AG04450 (cell line): ENCODE measurements around the gene TBK1. TPM values are rescaled to one million over a fixed set of nuclear protein-coding genes. Genes with fewer than 3 reads are reported as not detected.

Experiments used
- CTCF ChIA-PET: fragments of 300-600, 350-600 bp; formaldehyde crosslinking; extraction: SDS; loops from one replicate; lab custom pipeline; 2022; ENCODE audit warnings: antibody characterized with exemption, inconsistent platforms; lab: Charles Lee
- POLR2A ChIA-PET: fragments of 350-600 bp; formaldehyde crosslinking; extraction: SDS; loops from one replicate; lab custom pipeline; 2021; ENCODE audit warnings: antibody characterized with exemption, inconsistent platforms; lab: Yijun Ruan, JAX
- DNase-seq: peaks from one replicate; pipeline ENCODE4 v3.0.0-alpha.2; 2011; ENCODE audit warnings: low read depth, low spot score
- H3K27ac ChIP-seq: one replicate; pipeline ENCODE4 v1.5.1; 2012; ENCODE audit warnings: low read depth, low read length, control low read depth
- H3K27me3 ChIP-seq: one replicate; pipeline ENCODE4 v1.6.0; 2012; ENCODE audit warnings: low read length; ENCODE audit not compliant: control insufficient read depth, insufficient read depth
- H3K4me3 ChIP-seq: 2 replicates; pipeline ENCODE4 v1.5.1; 2011; ENCODE audit warnings: mild to moderate bottlenecking, low read depth, low read length, control low read depth
- H3K9me3 ChIP-seq: 2 replicates; pipeline ENCODE4 v1.5.1; 2012; ENCODE audit warnings: low read length; ENCODE audit not compliant: control insufficient read depth, insufficient read depth
- polyA plus RNA-seq: library from polyadenylated mRNA; depleted of rRNA; stranded (reverse); fragments of >200 nt; gene quantifications from 2 replicates; pipeline ENCODE4 v1.2.3, GENCODE V29; 2011
- TF ChIP-seq, protein P1 (sequence below): IDR thresholded peaks from 2 replicates; pipeline ENCODE4 v1.5.1; 2011; ENCODE audit warnings: low read depth, low read length, control low read depth, inconsistent platforms

TBK1 gene
- polyA plus RNA-seq, 1 experiment, result 27.2 TPM

DNA sequence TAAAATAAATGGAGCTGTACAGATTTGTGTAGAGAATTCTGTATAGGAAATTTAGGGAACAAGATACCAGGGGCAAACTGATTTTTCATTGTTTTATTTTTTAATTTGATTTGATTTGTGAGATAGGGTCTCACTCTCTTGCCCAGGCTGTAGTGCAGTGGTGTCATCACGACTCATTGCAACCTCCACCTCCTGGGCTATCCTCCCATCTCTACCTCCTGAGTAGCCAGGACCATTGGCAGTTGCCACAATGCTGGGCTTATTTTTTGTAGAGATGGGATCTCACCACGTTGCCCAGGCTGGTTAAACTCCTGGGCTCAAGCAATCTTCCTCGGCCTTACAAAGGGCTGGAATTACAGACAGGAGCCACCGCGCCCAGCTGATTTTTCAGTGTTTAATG is 18.0 kb upstream of the TBK1 start:
- no peak overlapping the region for H3K27ac ChIP-seq
- CTCF ChIA-PET, result no interaction called here
- POLR2A ChIA-PET, result no interaction called here
- H3K4me3 ChIP-seq, result no peak overlapping the region
- DNase-seq, result no peak
- H3K27me3 ChIP-seq, result no peaks in the 10 kb centered on the region
- no peaks in the 10 kb centered on the region for H3K9me3 ChIP-seq
- TF ChIP-seq, protein P1, sequence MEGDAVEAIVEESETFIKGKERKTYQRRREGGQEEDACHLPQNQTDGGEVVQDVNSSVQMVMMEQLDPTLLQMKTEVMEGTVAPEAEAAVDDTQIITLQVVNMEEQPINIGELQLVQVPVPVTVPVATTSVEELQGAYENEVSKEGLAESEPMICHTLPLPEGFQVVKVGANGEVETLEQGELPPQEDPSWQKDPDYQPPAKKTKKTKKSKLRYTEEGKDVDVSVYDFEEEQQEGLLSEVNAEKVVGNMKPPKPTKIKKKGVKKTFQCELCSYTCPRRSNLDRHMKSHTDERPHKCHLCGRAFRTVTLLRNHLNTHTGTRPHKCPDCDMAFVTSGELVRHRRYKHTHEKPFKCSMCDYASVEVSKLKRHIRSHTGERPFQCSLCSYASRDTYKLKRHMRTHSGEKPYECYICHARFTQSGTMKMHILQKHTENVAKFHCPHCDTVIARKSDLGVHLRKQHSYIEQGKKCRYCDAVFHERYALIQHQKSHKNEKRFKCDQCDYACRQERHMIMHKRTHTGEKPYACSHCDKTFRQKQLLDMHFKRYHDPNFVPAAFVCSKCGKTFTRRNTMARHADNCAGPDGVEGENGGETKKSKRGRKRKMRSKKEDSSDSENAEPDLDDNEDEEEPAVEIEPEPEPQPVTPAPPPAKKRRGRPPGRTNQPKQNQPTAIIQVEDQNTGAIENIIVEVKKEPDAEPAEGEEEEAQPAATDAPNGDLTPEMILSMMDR, result no peak

- no peak overlapping the region for H3K27ac ChIP-seq
- no peaks in the 10 kb centered on the region for H3K9me3 ChIP-seq
- TF ChIP-seq, protein P1, result no peak
- ChIA-PET POLR2A (no interaction called here), CTCF (no interaction called here)
- no peaks in the 10 kb centered on the region for H3K27me3 ChIP-seq
- no peak overlapping the region for H3K4me3 ChIP-seq
- DNase-seq, result no peak
Observed at GRCh38 chr12:64440100-64440499, 11.8 kb upstream of the TBK1 start.

GRCh38 chr12:64445490-64445889 is 6.4 kb upstream of the TBK1 start:
- TF ChIP-seq, protein P1, result no peak
- CTCF ChIA-PET, result no interaction called here
- Histone ChIP-seq H3K4me3 (no peak overlapping the region), H3K27ac (no peak overlapping the region), H3K27me3 (no peaks in the 10 kb centered on the region), H3K9me3 (no peaks in the 10 kb centered on the region)
- POLR2A ChIA-PET, result no interaction called here
- no peak for DNase-seq

DNA sequence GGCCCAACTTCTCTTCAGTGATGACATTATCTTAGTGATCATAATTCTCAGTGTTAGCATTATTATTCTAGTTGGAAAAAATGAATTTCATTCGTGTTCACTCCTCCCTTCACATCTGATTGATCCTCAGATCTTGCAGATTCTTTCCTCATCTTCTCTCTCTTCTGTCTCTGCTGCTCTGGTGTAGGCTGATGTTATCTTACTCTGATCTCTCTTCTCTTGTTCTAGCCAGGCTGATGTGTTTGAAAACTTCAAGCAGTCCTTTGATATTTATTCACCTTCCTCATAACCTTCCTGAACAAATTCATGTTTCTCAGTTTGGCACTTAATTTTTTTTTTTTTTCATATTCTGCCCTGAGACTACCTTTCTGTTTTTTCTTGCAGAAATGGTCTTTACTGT is 5.6 kb upstream of the TBK1 start:
- ChIA-PET POLR2A (no interaction called here), CTCF (no interaction called here)
- Histone ChIP-seq H3K27me3 (no peaks in the 10 kb centered on the region), H3K4me3 (no peak overlapping the region), H3K27ac (no peak overlapping the region), H3K9me3 (no peaks in the 10 kb centered on the region)
- no peak for DNase-seq
- TF ChIP-seq, protein P1, result no peak

- CTCF ChIA-PET, result interaction anchor here (0.9 kb wide), 1 partner anchor 10 kb away, joined by 3 read pairs; no protein-coding TSS in a partner anchor
- DNase-seq, result no peak
- H3K27me3 ChIP-seq, result no peaks in the 10 kb centered on the region
- no peak overlapping the region for H3K4me3 ChIP-seq
- no peak overlapping the region for H3K27ac ChIP-seq
- TF ChIP-seq, protein P1, result no peak
- H3K9me3 ChIP-seq, result no peaks in the 10 kb centered on the region; the same call in 1 of the 2 replicates
- POLR2A ChIA-PET, result no interaction called here
Observed at GRCh38 chr12:64450057-64450640, 1.8 kb upstream of the TBK1 start.
